Measurements from ENCODE around the gene MCOLN1. TPM values are rescaled to one million over a fixed set of nuclear protein-coding genes. Genes with fewer than 3 reads are reported as not detected.

The MCOLN1 gene
- total and polyA plus RNA-seq, 2 of the 8 experiments (the other 6 are each of a cell fraction or from before 2014, with no cell fraction given) = 19.1 to 40.0 TPM

DNA sequence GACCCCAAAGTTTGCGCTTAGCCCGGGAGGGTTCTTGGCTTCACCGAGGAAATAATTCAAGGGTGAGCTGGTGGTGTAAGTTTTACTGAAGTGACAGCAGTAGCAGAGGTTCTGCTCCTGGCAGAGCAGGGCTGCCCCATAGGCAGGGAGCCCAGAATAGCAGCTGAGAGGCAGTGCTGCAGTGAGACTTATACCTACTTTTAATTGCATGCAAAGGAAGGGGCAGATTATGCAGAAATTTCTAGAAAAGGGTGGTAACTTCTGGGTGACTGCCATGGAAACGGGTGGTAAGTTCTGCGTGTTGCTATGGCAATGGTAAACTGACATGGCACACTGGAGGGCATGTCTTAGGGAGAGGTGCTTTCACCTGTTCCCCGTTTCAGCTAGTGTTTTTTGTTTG is 55.7 kb downstream of the MCOLN1 start:
- Histone ChIP-seq H4K8ac (ENCODE audit: extremely low read depth, insufficient read depth, low read length) (no peak overlapping the region), H3K14ac (ENCODE audit: insufficient read length) (no peak overlapping the region), H3K23me2 (ENCODE audit: low read depth, low read length) (no peaks in the 10 kb centered on the region), H3K4me3 (ENCODE audit: extremely low read depth in 1 of 4, insufficient read depth in 2 of 4, low read depth in 3 of 4, low read length in 4 of 4) (no peak overlapping the region), H3K9me3 (ENCODE audit: insufficient read depth in 2 of 2, low read depth in 1 of 2, low read length in 1 of 2) (no peaks in the 10 kb centered on the region), H2BK5ac (ENCODE audit: low read depth, low read length) (no peak overlapping the region), H2BK120ac (replicated peaks; ENCODE audit: low read depth, low read length) (no peak overlapping the region), H4K91ac (replicated peaks; ENCODE audit: insufficient read length, low read length) (no peak overlapping the region), H3K27me3 (replicated peaks in 1 of 4; ENCODE audit: control insufficient read depth in 3 of 4, extremely low read depth in 1 of 4, insufficient read depth in 3 of 4, low read length in 3 of 4) (0 out of 7 replicates have a peak, but pooled peaks cover 0 to 2% (median 0%) of the 10 kb centered on the region in 4 experiments), H3K79me1 (ENCODE audit: low read depth, low read length) (no peaks in the 10 kb centered on the region), H4K20me1 (replicated peaks in 1 of 2; ENCODE audit: control insufficient read depth in 1 of 2, insufficient read depth in 2 of 2, low read length in 2 of 2) (no peaks in the 10 kb centered on the region), H3K18ac (ENCODE audit: extremely low read depth, low read length) (no peak overlapping the region), H2BK15ac (ENCODE audit: low read length) (no peak overlapping the region), H3K4me1 (replicated peaks in 1 of 4; ENCODE audit: control insufficient read depth in 3 of 4, insufficient read depth in 4 of 4, low read length in 3 of 4) (no peaks in the 10 kb centered on the region), H2AK5ac (ENCODE audit: low read depth, low read length) (no peak overlapping the region), H3K56ac (replicated peaks; ENCODE audit: insufficient read length, low read depth, low read length) (no peak overlapping the region), H3K36me3 (ENCODE audit: control insufficient read depth in 2 of 4, insufficient read depth in 4 of 4, low read length in 3 of 4) (no peaks in the 10 kb centered on the region), H3K27ac (ENCODE audit: low read depth, low read length) (no peak overlapping the region), H2BK12ac (ENCODE audit: low read depth, low read length) (no peak overlapping the region), H3K9ac (replicated peaks in 1 of 4; ENCODE audit: extremely low read depth in 1 of 4, low read depth in 3 of 4, low read length in 3 of 4) (no peak overlapping the region), H3K4ac (replicated peaks; ENCODE audit: insufficient read length, low read depth, low read length) (no peak overlapping the region), H2BK20ac (ENCODE audit: low read length) (no peak overlapping the region), H3K4me2 (ENCODE audit: insufficient read depth in 1 of 2, low read depth in 2 of 2, low read length in 2 of 2) (no peak overlapping the region), H2AFZ (ENCODE audit: low read length) (no peak overlapping the region), H3K23ac (ENCODE audit: insufficient read length) (no peak overlapping the region), H3K79me2 (ENCODE audit: control insufficient read depth in 1 of 2, insufficient read depth in 2 of 2, low read length in 2 of 2) (no peaks in the 10 kb centered on the region), H4K5ac (ENCODE audit: insufficient read length, low read depth, low read length) (no peak overlapping the region)
- ChIA-PET POLR2A (ENCODE audit: partially characterized antibody) (interaction anchor here (0.8 to 1.2 kb wide), 2 partner anchors 10 to 11 kb away, joined by 3 read pairs; no protein-coding TSS in a partner anchor), CTCF (ENCODE audit: partially characterized antibody) (interaction anchor here (0.6 to 2.8 kb wide), 4 partner anchors 9 to 952 kb away, joined by 3 to 11 read pairs (median 4); partner anchors contain the start of gene TRAPPC5)
- DNase-seq (ENCODE audit: low read depth in 1 of 2, low spot score in 2 of 2) (no peak), FAIRE-seq (no peak)
- WGBS, 2 experiments (ENCODE audit: extremely low coverage in 1 of 2, insufficient coverage in 1 of 2, insufficient read length in 1 of 2, insufficient replicate concordance in 2 of 2, low coverage in 1 of 2, low lambda C conversion rate in 2 of 2, missing lambda C conversion rate in 1 of 2) = 82% methylated on average over 6 of the region's 6 CpGs; no CpG with 5 or more reads in 1 of the 2 experiments
- TF ChIP-seq SP4 (IDR thresholded peaks at IDR 0.05; ENCODE audit: low read length) = no peak
- no peak for TF ChIP-seq SIX5 (IDR thresholded peaks at IDR 0.05; ENCODE audit: low read depth, low read length)
- no peak for TF ChIP-seq EGR1 (IDR thresholded peaks at IDR 0.05; ENCODE audit: borderline replicate concordance, low read depth, low read length)
- no peak for TF ChIP-seq NANOG (IDR thresholded peaks at IDR 0.05; ENCODE audit: insufficient read depth, low read depth, low read length, poor library complexity, severe bottlenecking)
- TF ChIP-seq TAF1 (IDR thresholded peaks at IDR 0.05; ENCODE audit: low read depth, low read length) = no peak
- TF ChIP-seq ZNF274 (IDR thresholded peaks at IDR 0.05; ENCODE audit: borderline replicate concordance, extremely low read depth, low read length) = no peak
- TF ChIP-seq, protein P1, sequence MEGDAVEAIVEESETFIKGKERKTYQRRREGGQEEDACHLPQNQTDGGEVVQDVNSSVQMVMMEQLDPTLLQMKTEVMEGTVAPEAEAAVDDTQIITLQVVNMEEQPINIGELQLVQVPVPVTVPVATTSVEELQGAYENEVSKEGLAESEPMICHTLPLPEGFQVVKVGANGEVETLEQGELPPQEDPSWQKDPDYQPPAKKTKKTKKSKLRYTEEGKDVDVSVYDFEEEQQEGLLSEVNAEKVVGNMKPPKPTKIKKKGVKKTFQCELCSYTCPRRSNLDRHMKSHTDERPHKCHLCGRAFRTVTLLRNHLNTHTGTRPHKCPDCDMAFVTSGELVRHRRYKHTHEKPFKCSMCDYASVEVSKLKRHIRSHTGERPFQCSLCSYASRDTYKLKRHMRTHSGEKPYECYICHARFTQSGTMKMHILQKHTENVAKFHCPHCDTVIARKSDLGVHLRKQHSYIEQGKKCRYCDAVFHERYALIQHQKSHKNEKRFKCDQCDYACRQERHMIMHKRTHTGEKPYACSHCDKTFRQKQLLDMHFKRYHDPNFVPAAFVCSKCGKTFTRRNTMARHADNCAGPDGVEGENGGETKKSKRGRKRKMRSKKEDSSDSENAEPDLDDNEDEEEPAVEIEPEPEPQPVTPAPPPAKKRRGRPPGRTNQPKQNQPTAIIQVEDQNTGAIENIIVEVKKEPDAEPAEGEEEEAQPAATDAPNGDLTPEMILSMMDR (IDR thresholded peaks at IDR 0.05; ENCODE audit: control extremely low read depth in 1 of 3, insufficient read depth in 1 of 3, low read depth in 1 of 3, low read length in 3 of 3) = no peak
- TF ChIP-seq TCF12 (IDR thresholded peaks at IDR 0.05; ENCODE audit: low read depth, low read length) = no peak
- TF ChIP-seq PHF8 (conservative IDR thresholded peaks at IDR 0.05; ENCODE audit: low read depth, low read length) = no peak
- TF ChIP-seq SAP30 (IDR thresholded peaks at IDR 0.05; ENCODE audit: insufficient read depth, insufficient replicate concordance, low read length) = no peak
- no peak for TF ChIP-seq MAFK (IDR thresholded peaks at IDR 0.05; ENCODE audit: low read depth, low read length)
